ENCODE measurements around the gene NDUFS6.

- TF ChIP-seq, protein P1, sequence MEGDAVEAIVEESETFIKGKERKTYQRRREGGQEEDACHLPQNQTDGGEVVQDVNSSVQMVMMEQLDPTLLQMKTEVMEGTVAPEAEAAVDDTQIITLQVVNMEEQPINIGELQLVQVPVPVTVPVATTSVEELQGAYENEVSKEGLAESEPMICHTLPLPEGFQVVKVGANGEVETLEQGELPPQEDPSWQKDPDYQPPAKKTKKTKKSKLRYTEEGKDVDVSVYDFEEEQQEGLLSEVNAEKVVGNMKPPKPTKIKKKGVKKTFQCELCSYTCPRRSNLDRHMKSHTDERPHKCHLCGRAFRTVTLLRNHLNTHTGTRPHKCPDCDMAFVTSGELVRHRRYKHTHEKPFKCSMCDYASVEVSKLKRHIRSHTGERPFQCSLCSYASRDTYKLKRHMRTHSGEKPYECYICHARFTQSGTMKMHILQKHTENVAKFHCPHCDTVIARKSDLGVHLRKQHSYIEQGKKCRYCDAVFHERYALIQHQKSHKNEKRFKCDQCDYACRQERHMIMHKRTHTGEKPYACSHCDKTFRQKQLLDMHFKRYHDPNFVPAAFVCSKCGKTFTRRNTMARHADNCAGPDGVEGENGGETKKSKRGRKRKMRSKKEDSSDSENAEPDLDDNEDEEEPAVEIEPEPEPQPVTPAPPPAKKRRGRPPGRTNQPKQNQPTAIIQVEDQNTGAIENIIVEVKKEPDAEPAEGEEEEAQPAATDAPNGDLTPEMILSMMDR (IDR thresholded peaks at IDR 0.05; ENCODE audit: insufficient read depth, low read length), result no peak
- TF ChIP-seq REST (IDR thresholded peaks at IDR 0.05; ENCODE audit: insufficient replicate concordance, low read depth), result no peak
- TF ChIP-seq POLR2AphosphoS5 (IDR thresholded peaks at IDR 0.05; ENCODE audit: low read depth), result no peak
- TF ChIP-seq GABPA (IDR thresholded peaks at IDR 0.05; ENCODE audit: low read depth), result no peak
Observed at GRCh38 chr5:1800472-1801221, 560 bp upstream of the NDUFS6 start.

Data from HL-60 (cell line).